Hippocampal formation (tissue), 2 donors: ENCODE results near the gene C6orf62.
"Not testable (repeated sequence)": the region's sequence is repeated elsewhere in the genome, so short reads cannot be mapped to it uniquely, and the experiment has no call there.

Experiments used
- DNase-seq, 2 donors: peaks; one replicate each; lab custom pipeline; 2025; lab: John Stamatoyannopoulos, UW

The C6orf62 gene

GRCh38 chr6:24699521-24700359 is 19.2 kb downstream of the C6orf62 start:
- DNase-seq, result no peak

GRCh38 chr6:24696097-24696496 is 22.9 kb downstream of the C6orf62 start:
- DNase-seq, result no peak

- DNase-seq, result peak; percentile 1 to 29
Measured at GRCh38 chr6:24695635-24696034, 23.3 kb downstream of the C6orf62 start.

- no peak for DNase-seq
Measured at GRCh38 chr6:24694198-24694597, 24.8 kb downstream of the C6orf62 start.

- no peak for DNase-seq
Measured at GRCh38 chr6:24692848-24693592, 25.9 kb downstream of the C6orf62 start.

- no peak for DNase-seq
Measured at GRCh38 chr6:24692415-24692814, 26.5 kb downstream of the C6orf62 start.

GRCh38 chr6:24692003-24692402 is 27.0 kb downstream of the C6orf62 start:
- no peak for DNase-seq

GRCh38 chr6:24691550-24691949 is 27.4 kb downstream of the C6orf62 start:
- no peak for DNase-seq

- DNase-seq, result no peak
Measured at GRCh38 chr6:24690593-24690992, 28.4 kb downstream of the C6orf62 start.

GRCh38 chr6:24689964-24690363 is 29.0 kb downstream of the C6orf62 start:
- DNase-seq, result no peak

- DNase-seq, result no peak
Measured at GRCh38 chr6:24686946-24687345, 32.0 kb downstream of the C6orf62 start.

- no peak for DNase-seq
Measured at GRCh38 chr6:24686408-24686807, 32.5 kb downstream of the C6orf62 start.

GRCh38 chr6:24683297-24684296 is 35.4 kb downstream of the C6orf62 start:
- DNase-seq, result no peak

- no peak for DNase-seq
Measured at GRCh38 chr6:24680582-24680981, 38.4 kb downstream of the C6orf62 start.

- not testable (repeated sequence) for DNase-seq
Measured at GRCh38 chr6:24678792-24679352, 40.1 kb downstream of the C6orf62 start.

GRCh38 chr6:24673625-24674024 is 45.3 kb downstream of the C6orf62 start:
- no peak for DNase-seq

GRCh38 chr6:24672620-24673182 is 46.3 kb downstream of the C6orf62 start:
- DNase-seq, result no peak

GRCh38 chr6:24671077-24671476 is 47.9 kb downstream of the C6orf62 start:
- not testable (repeated sequence) for DNase-seq

- not testable (repeated sequence) for DNase-seq
Measured at GRCh38 chr6:24670492-24670891, 48.5 kb downstream of the C6orf62 start.

GRCh38 chr6:24668997-24669361 is 50.0 kb downstream of the C6orf62 start:
- no peak for DNase-seq
